D721Med (cell line): ENCODE measurements around the gene STMND1.

Source experiments
- DNase-seq: peaks from one replicate; pipeline ENCODE4 v3.0.0; 2011; ENCODE audit warnings: low spot score; ENCODE audit not compliant: insufficient read length
- FAIRE-seq: peaks from 2 replicates; lab custom pipeline; 2011; peaks lifted over from hg19 to GRCh38; lab: Jason Lieb, UNC
- CTCF ChIP-seq: IDR thresholded peaks from 2 replicates; pipeline ENCODE4 v1.5.1; 2012; ENCODE audit warnings: mild to moderate bottlenecking, control low read depth; ENCODE audit not compliant: insufficient read depth; ENCODE audit errors: missing control alignments

Gene STMND1

GRCh38 chr6:17101422-17102257 is at the start of gene STMND1:
STMND1 (plus strand) TSS chr6:17102050; CDS start chr6:17102258, 208 bp downstream.
- FAIRE-seq: no peak
- no peak for DNase-seq
- TF ChIP-seq CTCF: no peak

- FAIRE-seq: no peak
- no peak for DNase-seq
- TF ChIP-seq CTCF: no peak
Observed at GRCh38 chr6:17054647-17055046, 47.2 kb upstream of the STMND1 start.

- FAIRE-seq: no peak
- TF ChIP-seq CTCF: no peak
- DNase-seq: no peak
Observed at GRCh38 chr6:17057322-17057721, 44.5 kb upstream of the STMND1 start.

- FAIRE-seq: no peak
- no peak for DNase-seq
- TF ChIP-seq CTCF: no peak
Observed at GRCh38 chr6:17058550-17058949, 43.3 kb upstream of the STMND1 start.

GRCh38 chr6:17059022-17059421 is 42.8 kb upstream of the STMND1 start:
- TF ChIP-seq CTCF: no peak
- DNase-seq: no peak
- FAIRE-seq: no peak

- TF ChIP-seq CTCF: no peak
- DNase-seq: no peak
- FAIRE-seq: no peak
Observed at GRCh38 chr6:17059850-17060249, 42.0 kb upstream of the STMND1 start.

GRCh38 chr6:17061097-17061496 is 40.8 kb upstream of the STMND1 start:
- DNase-seq (no peak), FAIRE-seq (no peak)
- no peak for TF ChIP-seq CTCF
